Stimulated activated CD8-positive, alpha-beta memory T cell treated with anti-CD3 and anti-CD28 coated beads, Interleukin-7, amount 100 ng/mL, for 24 hours (primary cell): ENCODE data around the gene ITPRIPL2.

Experiments
- DNase-seq: peaks from one replicate; pipeline ENCODE4 v3.0.0-alpha.2; 2020; ENCODE audit warnings: low read depth

Gene ITPRIPL2

DNA sequence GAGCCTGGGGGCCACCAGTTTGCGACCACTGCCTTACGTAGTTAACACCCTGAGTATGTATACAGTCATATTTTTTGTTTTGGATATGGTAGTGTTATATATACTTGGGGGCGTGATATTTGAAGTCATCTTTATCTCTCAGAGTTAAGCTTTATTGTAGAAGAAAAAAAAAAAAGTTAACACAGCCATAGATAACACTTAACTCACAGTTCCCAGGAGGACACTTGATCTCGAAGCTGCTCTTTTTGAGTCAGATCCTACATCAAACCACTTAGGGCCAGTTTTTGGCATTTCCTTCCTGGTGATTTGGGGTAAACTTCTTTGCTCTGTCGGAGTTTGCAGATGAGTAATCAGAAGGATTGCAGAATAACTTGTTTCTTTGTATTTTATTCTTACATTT lies 5.8 kb downstream of the ITPRIPL2 start:
- no peak for DNase-seq

DNA sequence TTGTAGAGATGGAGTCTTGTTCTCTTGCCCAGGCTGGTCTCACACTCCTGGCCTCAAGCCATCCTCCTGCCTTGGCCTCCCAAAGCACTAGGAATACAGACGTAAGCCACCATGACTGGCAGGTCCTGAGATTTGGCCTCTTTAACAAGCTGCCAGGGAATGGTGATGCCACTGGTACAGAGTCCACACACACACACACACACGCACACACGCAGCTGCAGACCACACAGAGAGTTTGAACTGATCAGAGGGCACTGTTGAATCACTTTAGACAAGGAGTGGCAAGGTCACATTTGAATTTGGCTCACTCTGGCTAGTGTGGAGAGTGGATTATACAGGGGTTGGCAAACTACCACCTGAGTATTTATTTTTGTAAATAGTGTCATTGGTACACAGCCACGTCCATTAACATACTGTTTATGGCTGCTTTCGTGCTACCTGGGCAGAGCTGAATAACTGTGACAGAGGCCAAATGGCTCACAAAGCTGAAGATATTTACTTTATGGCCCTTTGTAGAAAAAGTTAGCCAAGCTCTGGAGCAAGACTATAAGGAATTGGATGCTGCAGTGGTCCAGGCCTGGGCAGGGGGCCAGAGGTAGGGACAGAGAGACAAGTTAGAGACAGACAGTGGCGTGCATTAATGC lies 9.9 kb downstream of the ITPRIPL2 start:
- DNase-seq = no peak

DNA sequence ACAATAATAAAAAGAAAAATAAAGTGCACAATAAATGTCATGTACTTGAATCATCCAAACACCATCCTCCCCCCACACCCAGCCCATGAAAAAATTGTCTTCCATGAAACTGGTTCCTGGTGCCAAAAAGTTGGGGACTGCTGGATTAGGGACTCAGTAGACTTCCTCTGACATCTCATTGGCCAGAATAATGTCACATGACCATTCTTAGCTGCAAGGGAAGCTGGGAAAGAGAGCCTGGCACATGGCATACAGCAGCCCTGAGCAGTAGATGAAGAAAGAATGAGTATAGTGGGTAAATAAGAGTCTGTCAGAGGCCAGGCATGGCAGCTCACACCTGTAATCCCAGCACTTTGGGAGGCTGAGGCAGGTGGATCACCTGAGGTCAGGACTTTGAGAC lies 12.5 kb downstream of the ITPRIPL2 start:
- no peak for DNase-seq

DNA sequence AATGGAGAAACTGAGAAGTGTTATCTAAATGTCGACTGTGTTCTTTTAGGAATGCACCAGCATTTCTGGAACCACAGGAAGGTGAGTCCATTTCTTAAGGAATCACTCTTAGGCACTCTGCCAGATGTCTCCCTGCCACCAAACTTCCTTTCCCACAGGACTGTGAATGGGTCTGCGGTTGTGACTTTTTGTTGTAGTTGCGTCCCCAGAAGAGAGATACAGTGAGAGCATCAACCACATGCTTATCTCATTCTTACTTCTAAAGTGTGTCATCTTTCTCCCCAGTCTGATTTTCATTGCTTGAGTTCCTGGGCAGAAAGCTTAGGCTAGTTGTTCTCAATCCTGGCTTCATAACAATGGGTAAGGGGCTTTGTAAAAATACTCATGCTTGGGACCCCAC lies 13.4 kb downstream of the ITPRIPL2 start:
- no peak for DNase-seq

DNA sequence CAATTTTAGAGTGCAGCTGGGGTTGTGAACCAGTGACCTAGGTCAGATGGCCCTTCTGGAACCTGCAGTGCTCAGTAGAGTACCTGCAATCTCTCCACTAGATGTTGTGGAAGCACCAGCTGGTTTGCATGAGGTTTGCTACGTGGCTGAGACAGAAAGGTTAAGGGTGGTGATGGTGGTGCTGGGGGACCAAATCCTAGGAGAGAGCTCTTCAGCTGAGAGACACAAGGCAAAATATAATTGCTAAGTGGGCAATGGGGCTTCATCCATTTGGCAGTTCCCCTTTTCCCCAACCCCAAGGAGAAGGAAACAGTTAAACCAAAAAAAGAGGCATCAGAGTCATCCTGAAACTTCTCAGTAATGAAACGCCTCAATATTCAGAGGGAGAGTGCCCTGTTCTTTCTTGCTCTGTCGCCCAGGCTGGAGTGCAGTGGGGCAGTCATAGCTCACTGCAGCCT lies 13.9 kb downstream of the ITPRIPL2 start:
- DNase-seq = no peak

DNA sequence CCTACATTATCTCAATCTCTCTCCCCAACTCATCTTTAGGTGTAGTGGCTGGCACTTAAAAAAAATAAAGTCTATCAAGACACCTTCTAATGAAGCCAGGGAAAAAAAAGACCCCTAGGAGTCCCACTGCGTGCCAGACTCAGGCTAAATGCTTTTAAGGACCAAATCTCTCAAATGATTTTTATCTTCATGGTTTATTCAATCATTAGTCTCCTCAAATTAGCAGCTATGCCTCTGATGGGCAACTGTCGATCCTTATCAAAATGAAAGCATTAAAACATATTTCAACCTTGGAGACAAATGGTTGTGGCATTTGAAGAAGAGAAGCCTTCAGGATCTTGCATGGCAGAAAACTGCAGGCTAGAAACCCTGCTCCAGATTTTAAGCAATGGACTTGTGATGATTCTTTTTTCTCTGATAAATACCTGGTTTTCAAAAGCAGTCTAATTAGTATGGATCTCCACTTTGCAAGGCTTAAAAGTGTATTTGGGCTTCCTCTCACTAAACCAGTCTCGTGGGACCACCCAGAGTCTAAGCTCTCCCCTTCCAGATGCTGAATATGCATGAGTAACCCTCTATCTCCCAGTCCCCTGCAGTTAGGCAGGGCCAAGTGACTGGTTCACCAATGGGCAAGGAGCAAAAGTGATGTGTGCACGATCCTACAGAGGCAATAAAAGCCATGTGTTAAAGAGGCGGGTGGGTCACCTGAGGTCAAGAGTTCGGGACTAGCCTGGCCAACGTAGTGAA lies 14.9 kb downstream of the ITPRIPL2 start:
- no peak for DNase-seq

DNA sequence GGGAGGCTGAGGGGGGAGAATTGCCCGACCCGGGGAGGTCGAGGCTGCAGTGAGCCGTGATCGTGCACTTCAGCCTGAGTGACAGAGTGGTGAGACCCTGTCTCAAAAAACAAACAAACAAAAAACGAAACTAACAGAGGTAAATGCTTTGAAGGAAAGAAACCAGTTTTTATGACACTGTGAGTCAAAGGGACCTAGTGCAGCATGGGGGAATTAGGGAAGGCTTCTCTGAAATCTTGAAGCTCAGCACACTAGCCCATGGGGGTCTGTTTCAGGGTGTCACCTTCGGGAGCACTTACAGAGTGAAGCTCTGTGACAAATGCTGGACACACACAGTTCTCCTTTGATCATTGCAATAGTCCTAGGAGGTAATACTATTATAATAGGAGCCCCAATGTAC lies 16.6 kb downstream of the ITPRIPL2 start:
- DNase-seq = no peak

DNA sequence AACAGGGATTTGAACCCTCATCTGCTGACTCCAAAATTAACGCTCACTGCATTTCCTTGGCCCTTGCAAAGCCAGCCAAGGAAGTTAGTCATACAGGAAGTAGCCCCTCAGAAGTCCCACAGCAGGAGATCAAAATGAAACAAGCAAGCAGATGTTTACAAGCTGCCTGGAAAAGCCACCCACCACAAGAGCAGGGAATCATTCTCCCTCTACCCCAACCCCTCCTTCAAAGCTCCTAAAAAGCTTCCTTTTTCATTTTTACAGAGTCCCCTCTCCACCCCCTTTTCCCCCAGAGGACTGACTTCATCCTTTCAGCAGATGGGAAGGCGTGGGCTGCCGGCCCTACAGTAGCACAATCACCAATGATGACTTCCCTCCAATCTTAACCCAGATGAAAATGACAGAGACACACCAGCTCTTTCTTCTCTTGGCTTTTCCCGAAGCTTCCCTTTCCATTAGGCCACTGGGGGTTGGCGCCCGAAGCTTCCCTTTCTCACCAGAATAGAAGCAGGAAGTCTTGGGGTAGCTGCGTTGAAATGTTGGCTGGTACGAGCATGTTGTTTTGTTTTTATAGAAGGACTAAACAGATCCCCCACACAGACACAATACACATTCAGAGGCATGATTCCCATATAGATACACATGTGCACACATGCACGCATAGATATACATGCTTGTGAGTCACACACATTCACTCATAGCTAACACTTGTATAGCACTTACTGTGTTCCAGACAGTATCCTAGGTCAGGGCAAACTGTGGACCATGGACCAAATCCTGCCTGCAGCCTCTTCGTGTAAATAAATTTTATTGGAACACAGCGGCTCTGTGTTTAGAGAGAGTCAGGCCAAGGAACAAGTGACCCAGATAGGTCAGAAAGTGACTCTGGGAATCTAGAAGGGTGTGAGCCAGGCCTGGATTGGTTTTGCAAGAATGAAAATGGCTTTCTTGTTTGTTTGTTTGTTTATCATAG lies 17.4 kb downstream of the ITPRIPL2 start:
- no peak for DNase-seq

DNA sequence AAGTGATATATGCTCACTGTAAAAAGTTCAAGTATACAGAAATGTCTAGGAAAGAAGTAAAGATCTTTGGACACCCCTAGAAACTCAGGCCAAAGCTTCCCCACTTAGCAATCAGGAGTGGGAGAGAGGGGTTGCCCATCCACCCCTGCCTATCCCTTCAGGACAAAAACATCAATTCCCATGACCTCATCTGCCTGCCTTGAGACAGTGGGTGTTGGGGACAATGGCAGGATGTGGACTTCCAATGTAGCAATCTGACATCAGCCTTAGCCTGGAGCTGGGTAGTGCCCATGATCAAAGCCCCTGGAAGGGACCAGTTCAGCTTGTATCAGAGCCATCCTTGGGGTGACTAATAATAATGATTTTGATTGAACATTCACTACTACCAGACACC lies 18.1 kb downstream of the ITPRIPL2 start:
- no peak for DNase-seq

DNA sequence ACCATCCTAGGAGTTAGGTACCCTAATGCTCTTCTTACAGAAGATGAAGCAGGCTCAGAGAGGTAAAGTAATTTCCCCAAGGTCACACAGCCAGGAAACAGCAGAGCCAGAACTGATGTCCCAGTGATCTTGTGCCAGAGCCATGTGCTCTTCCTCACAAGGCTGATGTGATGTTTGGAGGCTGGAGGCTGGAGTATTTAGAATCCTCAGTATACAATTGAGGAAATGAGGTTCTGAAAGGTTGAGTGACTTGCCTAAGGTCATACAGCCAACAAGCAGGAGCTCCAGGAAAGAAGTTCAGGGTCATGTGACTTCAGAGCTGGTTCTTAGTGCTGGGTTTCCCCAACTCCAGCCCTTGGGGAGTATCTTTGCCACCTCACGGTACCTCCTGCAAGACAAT lies 18.5 kb downstream of the ITPRIPL2 start:
- no peak for DNase-seq

DNA sequence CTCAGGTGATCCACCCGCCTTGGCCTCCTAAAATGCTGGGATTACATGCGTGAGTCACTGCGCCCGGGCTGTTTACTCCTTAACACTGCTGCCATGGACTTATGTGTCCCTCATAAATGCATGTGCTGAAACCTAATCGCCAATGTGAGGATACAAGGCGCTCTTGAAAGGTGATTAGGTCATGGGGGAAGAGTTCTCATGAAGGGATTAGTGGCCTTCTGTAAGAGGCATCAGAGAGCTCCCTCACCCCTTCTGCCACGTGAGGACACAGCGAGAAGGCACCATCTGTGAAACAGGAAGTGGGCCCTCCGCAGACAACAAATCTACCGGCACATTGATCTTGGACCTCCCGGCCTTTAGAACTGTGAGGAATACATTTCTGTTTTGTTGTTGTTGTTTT lies 19.1 kb downstream of the ITPRIPL2 start:
- DNase-seq = no peak

DNA sequence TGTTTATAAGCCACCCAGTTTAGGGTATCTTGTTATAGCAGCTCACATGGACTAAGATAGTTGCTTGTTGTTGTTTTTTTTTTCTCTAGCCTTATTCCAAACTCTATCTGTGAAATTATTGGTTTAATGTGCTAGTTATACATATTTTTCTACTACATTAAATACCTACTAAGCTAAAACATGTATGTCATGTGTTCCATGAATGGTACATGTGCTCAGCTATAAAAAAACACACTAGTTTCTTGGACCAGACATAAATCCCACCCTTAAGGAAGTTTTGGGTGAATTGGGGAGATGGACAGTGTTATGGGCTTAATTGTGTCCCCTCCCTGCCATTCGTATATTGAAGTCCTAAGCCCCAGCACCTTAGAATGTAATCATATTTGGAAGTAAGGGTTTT lies 19.8 kb downstream of the ITPRIPL2 start:
- DNase-seq = no peak

DNA sequence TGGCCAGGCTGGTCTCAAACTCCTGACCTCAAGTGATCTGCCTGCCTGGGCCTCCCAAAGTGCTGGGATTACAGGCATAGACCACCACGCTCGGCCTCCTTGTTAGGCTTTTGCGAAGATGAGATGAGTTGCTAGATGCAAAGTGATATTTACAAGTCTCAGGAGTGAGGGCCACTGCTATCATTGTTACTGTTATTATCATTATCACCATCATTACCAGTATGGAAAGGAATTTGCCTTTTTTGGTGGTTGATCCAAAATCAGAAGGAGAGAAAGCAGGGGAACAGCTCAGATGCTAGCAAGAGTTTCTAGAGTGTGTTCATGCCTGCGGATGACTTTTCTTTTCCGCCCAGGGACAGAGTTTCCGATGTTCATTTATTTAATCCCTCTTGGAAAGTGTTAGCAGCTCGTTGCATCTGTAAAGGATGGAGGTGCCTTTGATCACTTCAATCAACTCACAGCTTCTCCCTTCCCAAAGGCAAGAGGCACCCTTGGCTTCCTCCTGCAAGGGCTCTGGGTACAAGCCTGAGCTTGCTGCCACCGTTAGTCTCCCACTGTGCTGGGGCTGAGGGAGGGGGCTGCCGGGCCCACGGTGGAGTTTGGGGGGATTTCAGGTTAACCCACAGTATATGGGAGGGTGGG lies 21.6 kb downstream of the ITPRIPL2 start:
- no peak for DNase-seq

DNA sequence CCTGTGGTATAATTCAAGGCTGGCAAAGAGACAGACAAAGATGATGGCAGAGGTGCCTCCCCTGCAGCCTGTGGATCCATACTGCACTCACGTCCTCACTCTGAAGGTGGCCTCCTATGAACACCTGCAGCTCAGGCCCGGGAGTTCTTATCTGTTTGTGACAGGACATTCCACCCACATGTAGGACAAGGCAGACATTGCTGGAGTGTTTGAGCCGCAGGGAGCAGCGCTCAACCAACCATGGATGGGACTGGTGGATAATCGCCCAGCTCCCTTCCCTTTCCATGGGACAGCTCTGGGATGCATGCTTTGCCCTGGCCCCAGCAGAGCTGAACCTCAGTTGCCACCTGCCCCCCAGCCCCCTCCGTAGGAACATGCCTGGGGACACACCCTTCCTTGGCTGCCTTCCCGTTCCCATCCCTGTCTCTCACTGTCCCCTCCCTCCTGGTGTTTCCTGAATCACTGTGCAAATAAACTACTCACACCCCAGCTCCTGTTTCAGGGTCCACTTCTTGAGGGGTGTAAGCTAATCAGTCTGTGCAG lies 22.2 kb downstream of the ITPRIPL2 start:
- DNase-seq = no peak

DNA sequence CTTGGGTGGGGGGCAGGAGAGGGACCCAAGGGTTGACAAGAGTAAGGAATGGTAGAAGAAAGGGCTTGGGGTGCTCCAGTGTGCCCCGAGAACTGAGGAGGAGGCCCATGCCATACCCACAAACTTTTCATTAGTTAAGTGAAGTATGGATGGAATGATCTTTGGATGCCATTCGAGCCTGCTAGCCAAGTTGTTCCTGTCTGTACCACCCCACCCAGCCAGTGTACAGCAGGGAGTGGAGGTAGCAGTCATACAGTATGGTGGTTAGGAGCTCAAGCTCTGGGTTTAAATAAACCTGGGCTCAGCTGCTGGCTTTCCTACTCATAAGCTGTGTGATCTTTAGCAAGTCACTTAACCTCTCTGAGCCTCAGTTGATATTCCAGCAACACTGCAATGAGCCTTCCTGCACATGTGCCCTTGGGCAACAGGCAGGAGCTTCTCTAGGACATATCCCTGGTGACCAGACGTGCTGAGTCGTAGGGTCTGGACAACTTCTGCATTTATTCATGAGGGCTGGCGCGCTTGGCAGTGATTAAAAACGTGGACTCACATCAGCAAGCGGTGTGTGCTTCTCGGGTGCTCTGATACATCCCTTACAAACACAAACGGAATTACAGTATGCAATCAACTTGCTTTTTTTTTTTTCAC lies 22.9 kb downstream of the ITPRIPL2 start:
- no peak for DNase-seq

DNA sequence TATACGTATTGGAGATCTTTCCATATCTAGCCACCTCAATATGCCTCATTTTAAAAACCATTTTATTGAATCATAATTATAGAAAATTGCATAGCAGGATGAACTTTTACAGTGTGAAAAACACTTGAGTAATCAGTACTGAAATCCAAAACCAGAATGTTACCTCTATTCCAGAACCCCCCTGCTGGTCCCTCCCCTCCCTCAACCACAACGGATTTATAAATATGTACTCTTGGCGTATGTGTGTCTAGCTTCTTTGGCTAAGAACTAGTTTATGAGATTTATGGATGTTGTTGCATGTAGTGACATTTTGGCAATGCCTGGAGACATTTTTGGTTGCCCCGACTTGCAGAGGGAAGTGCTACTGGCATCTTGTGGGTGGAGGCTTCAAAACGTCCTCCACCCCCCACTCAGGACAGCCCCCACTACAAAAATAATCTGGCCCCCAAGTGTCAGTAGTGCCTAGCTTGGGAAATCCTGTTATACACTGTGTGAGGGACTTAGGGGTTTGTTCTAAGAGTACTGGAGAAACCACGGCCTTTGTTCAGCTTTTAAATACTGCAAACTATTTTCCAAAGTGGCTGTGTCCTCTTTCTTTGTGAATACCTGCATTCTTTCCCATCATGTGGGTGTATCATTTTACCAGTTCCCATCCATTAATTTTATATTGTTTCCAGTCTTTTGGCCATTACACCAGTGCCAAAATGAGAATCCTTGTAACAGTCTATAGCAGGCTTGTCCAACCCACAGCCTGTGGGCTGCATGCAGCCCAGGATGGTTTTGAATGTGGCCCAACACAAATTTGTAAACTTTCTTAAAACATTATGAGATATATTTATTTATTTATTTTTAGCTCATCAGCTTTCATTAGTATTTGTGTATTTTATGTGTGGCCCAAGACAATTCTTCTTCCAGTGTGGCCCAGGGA lies 23.7 kb downstream of the ITPRIPL2 start:
- DNase-seq = no peak

DNA sequence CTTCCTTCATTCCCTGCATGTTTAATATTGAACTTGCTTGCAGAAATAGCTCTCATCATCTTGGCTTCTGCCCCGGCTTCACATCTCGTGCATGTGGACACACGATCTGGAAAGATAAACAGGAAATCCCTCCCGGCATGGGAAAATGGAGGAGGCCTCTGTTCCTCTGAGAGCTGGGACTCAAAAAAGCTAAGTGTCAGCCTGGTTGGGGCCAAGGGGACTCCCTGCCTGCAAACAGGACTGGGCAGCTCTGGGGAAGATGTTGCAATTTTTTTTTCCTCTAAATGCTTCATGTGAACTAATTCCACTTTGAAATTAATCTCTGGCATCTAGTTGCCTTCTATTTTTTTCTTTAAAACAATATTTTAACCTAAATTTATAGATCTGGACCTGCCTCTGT lies 24.8 kb downstream of the ITPRIPL2 start:
- DNase-seq = no peak

DNA sequence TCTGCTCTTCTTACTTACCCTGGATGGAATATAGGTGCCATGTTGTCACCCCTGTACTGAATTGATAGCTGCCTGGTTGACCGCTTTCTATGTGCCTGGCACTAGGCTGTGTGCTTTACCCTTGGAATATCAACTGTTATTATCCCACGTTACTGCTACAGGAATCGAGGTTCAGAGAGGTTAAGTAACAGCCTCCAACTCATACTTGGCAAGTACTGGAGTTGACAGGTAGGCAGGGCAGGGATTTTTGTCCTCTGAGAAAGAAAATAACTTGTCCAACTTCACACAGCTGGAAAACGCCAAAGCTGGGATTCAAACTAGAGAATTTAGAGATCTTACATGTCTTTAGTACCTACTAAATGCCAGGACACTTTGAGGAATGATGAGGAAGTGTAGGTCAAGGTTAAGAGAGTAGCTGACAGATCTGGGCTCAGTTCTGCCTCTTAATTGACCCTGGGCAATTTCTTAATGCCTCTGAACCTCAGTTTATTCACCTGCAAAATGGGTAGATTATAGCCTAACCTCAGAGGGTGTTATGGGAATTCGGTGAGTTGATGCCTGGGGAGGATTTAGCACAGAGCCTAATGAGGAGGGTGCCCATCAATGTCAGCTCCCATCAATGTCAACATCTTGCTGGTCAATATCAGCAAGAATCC lies 25.8 kb downstream of the ITPRIPL2 start:
- no peak for DNase-seq

DNA sequence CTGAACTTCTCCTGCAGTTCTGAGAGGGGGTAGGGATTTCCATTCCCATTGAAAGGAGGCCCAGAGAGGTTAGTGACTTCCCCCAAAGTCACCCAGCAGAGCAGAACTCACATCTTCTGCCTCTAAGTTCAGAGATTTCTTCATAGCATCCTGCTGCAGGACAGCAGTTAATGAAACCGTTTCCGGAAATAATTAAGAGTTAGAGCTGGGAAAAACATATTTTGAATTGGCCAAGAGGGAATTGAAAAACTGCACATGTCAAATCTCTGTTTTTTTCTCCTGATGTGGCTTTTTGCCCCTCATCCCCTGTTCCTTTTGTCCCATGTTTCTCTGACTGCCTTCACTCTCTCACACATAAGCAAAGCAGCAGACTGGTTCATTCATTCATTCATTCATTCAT lies 26.6 kb downstream of the ITPRIPL2 start:
- no peak for DNase-seq
